Measurements from ENCODE around the gene CPS1.

Gene CPS1

DNA sequence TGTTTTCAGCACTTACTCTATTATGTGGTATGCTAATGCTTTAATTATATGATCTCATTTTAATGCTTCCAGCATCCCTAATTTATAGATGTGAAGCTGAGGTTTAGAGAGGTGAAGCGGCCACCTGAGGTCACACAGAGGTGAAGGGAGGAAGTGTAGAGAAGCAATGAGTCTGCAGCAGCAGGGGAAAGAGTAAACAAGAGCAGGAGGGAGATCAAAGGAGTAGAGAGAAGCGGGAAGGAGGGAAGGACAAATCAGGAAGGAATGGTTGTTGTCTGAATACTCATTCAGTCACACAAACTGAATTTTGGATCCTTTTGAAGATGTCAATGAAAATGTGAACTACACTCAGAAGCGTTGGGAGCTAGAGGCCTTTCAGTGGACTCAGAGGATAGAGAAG, 130.0 kb downstream of the CPS1 start:
- TF ChIP-seq, protein P1, sequence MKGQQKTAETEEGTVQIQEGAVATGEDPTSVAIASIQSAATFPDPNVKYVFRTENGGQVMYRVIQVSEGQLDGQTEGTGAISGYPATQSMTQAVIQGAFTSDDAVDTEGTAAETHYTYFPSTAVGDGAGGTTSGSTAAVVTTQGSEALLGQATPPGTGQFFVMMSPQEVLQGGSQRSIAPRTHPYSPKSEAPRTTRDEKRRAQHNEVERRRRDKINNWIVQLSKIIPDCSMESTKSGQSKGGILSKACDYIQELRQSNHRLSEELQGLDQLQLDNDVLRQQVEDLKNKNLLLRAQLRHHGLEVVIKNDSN (IDR thresholded peaks at IDR 0.05), result no peak
- TF ChIP-seq, protein P2, sequence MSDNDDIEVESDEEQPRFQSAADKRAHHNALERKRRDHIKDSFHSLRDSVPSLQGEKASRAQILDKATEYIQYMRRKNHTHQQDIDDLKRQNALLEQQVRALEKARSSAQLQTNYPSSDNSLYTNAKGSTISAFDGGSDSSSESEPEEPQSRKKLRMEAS (IDR thresholded peaks at IDR 0.05), result no peak
- no peak for TF ChIP-seq EGR1 (IDR thresholded peaks at IDR 0.05)
- TF ChIP-seq, protein P3, sequence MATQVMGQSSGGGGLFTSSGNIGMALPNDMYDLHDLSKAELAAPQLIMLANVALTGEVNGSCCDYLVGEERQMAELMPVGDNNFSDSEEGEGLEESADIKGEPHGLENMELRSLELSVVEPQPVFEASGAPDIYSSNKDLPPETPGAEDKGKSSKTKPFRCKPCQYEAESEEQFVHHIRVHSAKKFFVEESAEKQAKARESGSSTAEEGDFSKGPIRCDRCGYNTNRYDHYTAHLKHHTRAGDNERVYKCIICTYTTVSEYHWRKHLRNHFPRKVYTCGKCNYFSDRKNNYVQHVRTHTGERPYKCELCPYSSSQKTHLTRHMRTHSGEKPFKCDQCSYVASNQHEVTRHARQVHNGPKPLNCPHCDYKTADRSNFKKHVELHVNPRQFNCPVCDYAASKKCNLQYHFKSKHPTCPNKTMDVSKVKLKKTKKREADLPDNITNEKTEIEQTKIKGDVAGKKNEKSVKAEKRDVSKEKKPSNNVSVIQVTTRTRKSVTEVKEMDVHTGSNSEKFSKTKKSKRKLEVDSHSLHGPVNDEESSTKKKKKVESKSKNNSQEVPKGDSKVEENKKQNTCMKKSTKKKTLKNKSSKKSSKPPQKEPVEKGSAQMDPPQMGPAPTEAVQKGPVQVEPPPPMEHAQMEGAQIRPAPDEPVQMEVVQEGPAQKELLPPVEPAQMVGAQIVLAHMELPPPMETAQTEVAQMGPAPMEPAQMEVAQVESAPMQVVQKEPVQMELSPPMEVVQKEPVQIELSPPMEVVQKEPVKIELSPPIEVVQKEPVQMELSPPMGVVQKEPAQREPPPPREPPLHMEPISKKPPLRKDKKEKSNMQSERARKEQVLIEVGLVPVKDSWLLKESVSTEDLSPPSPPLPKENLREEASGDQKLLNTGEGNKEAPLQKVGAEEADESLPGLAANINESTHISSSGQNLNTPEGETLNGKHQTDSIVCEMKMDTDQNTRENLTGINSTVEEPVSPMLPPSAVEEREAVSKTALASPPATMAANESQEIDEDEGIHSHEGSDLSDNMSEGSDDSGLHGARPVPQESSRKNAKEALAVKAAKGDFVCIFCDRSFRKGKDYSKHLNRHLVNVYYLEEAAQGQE (IDR thresholded peaks at IDR 0.05; ENCODE audit: low read depth), result no peak
- TF ChIP-seq ZBTB7A (IDR thresholded peaks at IDR 0.05; ENCODE audit: low read depth), result no peak

DNA sequence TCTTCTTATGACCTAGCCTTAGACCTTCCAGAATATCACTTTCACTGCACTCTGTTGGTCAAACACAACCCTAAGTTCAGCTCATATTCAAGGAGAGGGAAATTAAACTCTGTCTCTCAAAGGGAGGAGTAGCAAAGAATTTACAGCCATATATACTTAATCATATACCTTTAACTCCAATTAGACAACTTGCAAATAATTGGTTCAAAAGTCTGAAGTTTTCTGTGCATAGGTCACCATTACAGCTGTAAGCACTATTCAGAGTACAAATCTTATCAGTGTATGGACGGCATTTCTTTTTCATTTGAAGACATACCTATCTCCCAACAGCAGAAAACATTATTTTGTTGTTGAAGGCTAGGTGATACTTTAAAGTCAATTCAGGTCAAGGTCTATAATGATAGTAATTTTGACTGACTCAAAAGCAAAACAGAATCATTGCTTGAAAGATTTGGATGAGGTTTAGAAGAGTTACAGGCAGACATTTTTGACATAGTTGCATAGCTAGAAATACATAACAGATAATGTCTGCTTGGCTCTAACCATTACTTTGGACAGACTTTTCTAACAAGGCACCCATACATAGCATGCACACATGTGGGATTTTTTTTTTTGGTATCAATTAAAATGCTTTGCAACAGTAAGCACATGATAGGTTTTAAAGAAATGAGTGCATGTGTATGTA, 131.5 kb downstream of the CPS1 start:
- TF ChIP-seq NFIC (IDR thresholded peaks at IDR 0.05) (no peak), TEAD4 (IDR thresholded peaks at IDR 0.05) (no peak), TAF1 (IDR thresholded peaks at IDR 0.05; ENCODE audit: low read depth) (no peak)

DNA sequence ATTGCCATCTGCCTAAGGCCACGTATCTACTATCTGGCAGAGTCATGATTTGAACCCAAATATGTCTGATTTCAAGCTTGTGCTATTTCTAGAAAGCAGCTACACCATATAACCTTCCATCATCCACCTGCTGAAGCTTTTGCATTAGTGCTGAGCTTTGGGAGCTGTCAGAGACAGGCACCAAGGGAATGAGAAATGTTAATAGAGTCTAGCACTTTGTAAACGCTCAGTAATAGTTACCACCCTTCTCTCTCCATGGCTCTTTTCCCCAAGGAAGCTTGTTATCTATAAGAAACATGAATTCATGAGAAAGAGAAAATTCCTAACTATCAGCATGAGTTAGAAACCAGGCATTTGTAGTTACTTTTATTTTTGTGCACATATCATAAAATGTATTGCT, 151.5 kb downstream of the CPS1 start:
- TF ChIP-seq, protein P3 (IDR thresholded peaks at IDR 0.05; ENCODE audit: low read depth), result no peak
- TF ChIP-seq EGR1 (IDR thresholded peaks at IDR 0.05) (no peak), YY1 (IDR thresholded peaks at IDR 0.05; ENCODE audit: low read depth) (no peak), FOXM1 (IDR thresholded peaks at IDR 0.05; ENCODE audit: borderline replicate concordance, low read depth) (no peak), NFIC (IDR thresholded peaks at IDR 0.05) (no peak), CEBPB (IDR thresholded peaks at IDR 0.05) (no peak), TAF1 (IDR thresholded peaks at IDR 0.05; ENCODE audit: low read depth) (no peak), TCF12 (IDR thresholded peaks at IDR 0.05; ENCODE audit: low read depth) (no peak), RAD21 (IDR thresholded peaks at IDR 0.05; ENCODE audit: low read depth) (no peak), ZBTB7A (IDR thresholded peaks at IDR 0.05; ENCODE audit: low read depth) (no peak)
- TF ChIP-seq, protein P1 (IDR thresholded peaks at IDR 0.05), result no peak
- TF ChIP-seq, protein P2 (IDR thresholded peaks at IDR 0.05), result no peak

DNA sequence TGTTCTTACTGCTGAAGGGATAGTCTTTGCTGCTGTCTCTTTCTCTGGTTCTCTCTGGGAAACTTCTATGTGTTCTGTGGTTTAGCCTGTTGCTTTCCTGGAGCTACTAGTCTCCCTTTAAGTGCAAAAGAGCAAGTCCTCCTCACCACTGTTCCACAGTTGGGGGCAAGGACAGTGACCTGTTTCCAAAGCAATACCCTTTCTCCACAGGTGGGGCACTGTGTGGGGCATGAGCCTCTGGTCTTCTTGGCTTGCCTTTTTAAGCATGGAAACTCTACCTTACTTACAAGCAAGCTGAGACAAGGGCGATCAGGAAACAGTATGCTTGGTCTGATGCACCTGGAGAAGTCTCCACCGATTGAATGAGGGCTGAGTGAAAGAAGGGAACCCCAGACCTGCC, 156.7 kb downstream of the CPS1 start:
- TF ChIP-seq CREB1 (IDR thresholded peaks at IDR 0.05; ENCODE audit: low read depth) (no peak), EGR1 (IDR thresholded peaks at IDR 0.05) (no peak), RAD21 (IDR thresholded peaks at IDR 0.05; ENCODE audit: low read depth) (no peak), CEBPB (IDR thresholded peaks at IDR 0.05) (no peak), TAF1 (IDR thresholded peaks at IDR 0.05; ENCODE audit: low read depth) (no peak), YY1 (IDR thresholded peaks at IDR 0.05; ENCODE audit: low read depth) (no peak), EP300 (IDR thresholded peaks at IDR 0.05; ENCODE audit: borderline replicate concordance) (no peak), FOXM1 (IDR thresholded peaks at IDR 0.05; ENCODE audit: borderline replicate concordance, low read depth) (no peak), TEAD4 (IDR thresholded peaks at IDR 0.05) (no peak), NFIC (IDR thresholded peaks at IDR 0.05) (no peak), TCF12 (IDR thresholded peaks at IDR 0.05; ENCODE audit: low read depth) (no peak), ZBTB7A (IDR thresholded peaks at IDR 0.05; ENCODE audit: low read depth) (no peak)
- TF ChIP-seq, protein P2 (IDR thresholded peaks at IDR 0.05), result no peak
- TF ChIP-seq, protein P1 (IDR thresholded peaks at IDR 0.05), result no peak
- TF ChIP-seq, protein P3 (IDR thresholded peaks at IDR 0.05; ENCODE audit: low read depth), result no peak
